ENCODE measurements around the gene SLC18B1.

Gene SLC18B1

GRCh38 chr6:132797951-132798868 is at the start of gene SLC18B1:
SLC18B1 (minus strand) TSS chr6:132798637; CDS start chr6:132798456, 181 bp downstream.
- peak; percentile 66 to 72 for DNase-seq

- no peak for DNase-seq
Observed at GRCh38 chr6:132843316-132844035, 45.0 kb upstream of the SLC18B1 start.

GRCh38 chr6:132841966-132842365 is 43.5 kb upstream of the SLC18B1 start:
- no peak for DNase-seq

GRCh38 chr6:132832891-132833290 is 34.5 kb upstream of the SLC18B1 start:
- DNase-seq, result no peak

- no peak for DNase-seq
Observed at GRCh38 chr6:132830334-132830751, 31.9 kb upstream of the SLC18B1 start.

GRCh38 chr6:132820629-132821381 is 22.4 kb upstream of the SLC18B1 start:
- DNase-seq, result peak in 1 of 2 experiments; percentile 30

GRCh38 chr6:132819405-132820161 is 21.1 kb upstream of the SLC18B1 start:
- peak in 1 of 2 experiments; percentile 24 for DNase-seq

GRCh38 chr6:132818404-132819359 is 20.2 kb upstream of the SLC18B1 start:
- DNase-seq, result peak in 1 of 2 experiments; percentile 19

GRCh38 chr6:132817554-132818403 is 19.3 kb upstream of the SLC18B1 start:
- DNase-seq, result peak in 1 of 2 experiments; percentile 7

- DNase-seq, result no peak
Observed at GRCh38 chr6:132816660-132817059, 18.2 kb upstream of the SLC18B1 start.

GRCh38 chr6:132814716-132815570 is 16.5 kb upstream of the SLC18B1 start:
- DNase-seq, result peak; percentile 31 to 36

GRCh38 chr6:132813173-132813856 is 14.9 kb upstream of the SLC18B1 start:
- DNase-seq, result peak; percentile 63 to 70

- peak in 1 of 2 experiments; percentile 7 for DNase-seq
Observed at GRCh38 chr6:132812756-132813172, 14.3 kb upstream of the SLC18B1 start.

- DNase-seq, result no peak
Observed at GRCh38 chr6:132812255-132812732, 13.9 kb upstream of the SLC18B1 start.

GRCh38 chr6:132811276-132811675 is 12.8 kb upstream of the SLC18B1 start:
- DNase-seq, result no peak

GRCh38 chr6:132805548-132805947 is 7.1 kb upstream of the SLC18B1 start:
- DNase-seq, result no peak

- no peak for DNase-seq
Observed at GRCh38 chr6:132804251-132804650, 5.8 kb upstream of the SLC18B1 start.

GRCh38 chr6:132800656-132801055 is 2.2 kb upstream of the SLC18B1 start:
- DNase-seq, result no peak

Measured in activated CD4-positive, alpha-beta T cell treated with anti-CD3 and anti-CD28 coated beads, Interleukin-2, amount 50 U/mL, for 48 hours (primary cell).